SIG-M5 (cell line): ENCODE measurements around the gene NEXMIF.
"Not testable (repeated sequence)": the region's sequence is repeated elsewhere in the genome, so short reads cannot be mapped to it uniquely, and the experiment has no call there.

Experiments used
- DNase-seq: peaks from one replicate; lab custom pipeline; 2025; lab: John Stamatoyannopoulos, UW

The NEXMIF gene

GRCh38 chrX:74797338-74797887 is 127.8 kb downstream of the NEXMIF start:
- DNase-seq, result no peak

GRCh38 chrX:74788545-74789086 is 136.6 kb downstream of the NEXMIF start:
- no peak for DNase-seq

GRCh38 chrX:74784629-74785028 is 140.6 kb downstream of the NEXMIF start:
- DNase-seq, result no peak

- no peak for DNase-seq
These were observed 143.7 kb downstream of the NEXMIF start for GRCh38 chrX:74781507-74782034.

- no peak for DNase-seq
These were observed 146.1 kb downstream of the NEXMIF start for GRCh38 chrX:74779175-74779574.

GRCh38 chrX:74774988-74775387 is 150.3 kb downstream of the NEXMIF start:
- no peak for DNase-seq

GRCh38 chrX:74736450-74736849 is 188.8 kb downstream of the NEXMIF start:
- no peak for DNase-seq

- DNase-seq, result no peak
These were observed 220.0 kb downstream of the NEXMIF start for GRCh38 chrX:74705269-74705668.

GRCh38 chrX:74701343-74701742 is 223.9 kb downstream of the NEXMIF start:
- DNase-seq, result not testable (repeated sequence)

GRCh38 chrX:74684466-74684865 is 240.8 kb downstream of the NEXMIF start:
- no peak for DNase-seq
